HFF-Myc (cell line): ENCODE measurements around the gene TRAPPC3.

ENCODE experiments used
- DNase-seq: peaks from one replicate; pipeline ENCODE4 v3.0.0-alpha.2; 2011; ENCODE audit warnings: low read depth; ENCODE audit errors: extremely low read depth
- H3K4me3 ChIP-seq: replicated peaks from 2 replicates; pipeline ENCODE4 v1.5.1; 2011; ENCODE audit warnings: low read depth, mild to moderate bottlenecking, control low read depth, low read length
- TF ChIP-seq, protein P1 (sequence below): IDR thresholded peaks from 2 replicates; pipeline ENCODE4 v1.5.1; 2012; ENCODE audit warnings: mild to moderate bottlenecking, low read depth, low read length, control low read depth; ENCODE audit errors: missing control alignments

TRAPPC3 gene

GRCh38 chr1:36178471-36179219 is 29.4 kb upstream of the TRAPPC3 start:
- DNase-seq, result no peak
- TF ChIP-seq, protein P1, sequence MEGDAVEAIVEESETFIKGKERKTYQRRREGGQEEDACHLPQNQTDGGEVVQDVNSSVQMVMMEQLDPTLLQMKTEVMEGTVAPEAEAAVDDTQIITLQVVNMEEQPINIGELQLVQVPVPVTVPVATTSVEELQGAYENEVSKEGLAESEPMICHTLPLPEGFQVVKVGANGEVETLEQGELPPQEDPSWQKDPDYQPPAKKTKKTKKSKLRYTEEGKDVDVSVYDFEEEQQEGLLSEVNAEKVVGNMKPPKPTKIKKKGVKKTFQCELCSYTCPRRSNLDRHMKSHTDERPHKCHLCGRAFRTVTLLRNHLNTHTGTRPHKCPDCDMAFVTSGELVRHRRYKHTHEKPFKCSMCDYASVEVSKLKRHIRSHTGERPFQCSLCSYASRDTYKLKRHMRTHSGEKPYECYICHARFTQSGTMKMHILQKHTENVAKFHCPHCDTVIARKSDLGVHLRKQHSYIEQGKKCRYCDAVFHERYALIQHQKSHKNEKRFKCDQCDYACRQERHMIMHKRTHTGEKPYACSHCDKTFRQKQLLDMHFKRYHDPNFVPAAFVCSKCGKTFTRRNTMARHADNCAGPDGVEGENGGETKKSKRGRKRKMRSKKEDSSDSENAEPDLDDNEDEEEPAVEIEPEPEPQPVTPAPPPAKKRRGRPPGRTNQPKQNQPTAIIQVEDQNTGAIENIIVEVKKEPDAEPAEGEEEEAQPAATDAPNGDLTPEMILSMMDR, result no peak
- H3K4me3 ChIP-seq, result no peak overlapping the region

- TF ChIP-seq, protein P1, result no peak
- no peak for DNase-seq
- H3K4me3 ChIP-seq, result no peak overlapping the region
Measured at GRCh38 chr1:36177589-36178431, 28.5 kb upstream of the TRAPPC3 start.

- no peak overlapping the region for H3K4me3 ChIP-seq
- TF ChIP-seq, protein P1, result no peak
- DNase-seq, result no peak
Measured at GRCh38 chr1:36176106-36176949, 27.0 kb upstream of the TRAPPC3 start.

- DNase-seq, result no peak
- no peak overlapping the region for H3K4me3 ChIP-seq
Measured at GRCh38 chr1:36175137-36176095, 26.1 kb upstream of the TRAPPC3 start.

DNA sequence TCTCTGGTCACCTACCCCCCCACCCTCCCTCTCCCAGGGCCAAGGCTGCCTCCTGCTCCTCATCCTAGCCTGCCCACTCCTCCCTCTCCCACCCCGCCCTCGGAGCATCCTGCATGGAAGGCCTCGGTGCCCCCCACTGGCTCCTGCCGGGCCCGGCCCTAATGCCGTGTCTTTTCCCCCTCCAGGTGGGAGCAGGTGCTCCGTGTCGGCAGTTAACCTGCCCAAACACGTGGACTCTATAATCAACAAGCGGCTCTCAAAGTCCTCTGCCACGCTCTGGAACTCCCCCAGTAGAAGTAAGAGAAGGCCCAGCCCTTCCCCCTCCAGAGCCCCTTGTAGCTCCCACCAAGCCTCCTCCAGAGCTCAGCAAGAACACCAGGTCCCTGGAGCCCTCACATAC is 25.4 kb upstream of the TRAPPC3 start:
- no peak for DNase-seq
- no peak overlapping the region for H3K4me3 ChIP-seq
- TF ChIP-seq, protein P1, result no peak

More at GRCh38 chr1:36175137-36176095, 26.1 kb upstream of the TRAPPC3 start:
- TF ChIP-seq, protein P1, result no peak
